Endothelial cell of umbilical vein (primary cell): ENCODE measurements around the gene SPINT1. TPM values are rescaled to one million over a fixed set of nuclear protein-coding genes. Genes with fewer than 3 reads are reported as not detected.

Experiments used
- BruUV-seq: library from RNA; stranded (reverse); fragments of 400-500 nt; replicated peaks from 2 replicates; lab custom pipeline; 2021; lab: Mats Ljungman, UMichigan
- CTCF ChIA-PET: fragments of 300-600, 350-600 bp; sonication (Branson Sonifier 250); formaldehyde crosslinking; loops from one replicate; lab custom pipeline; 2021; ENCODE audit warnings: antibody characterized with exemption, inconsistent platforms; lab: Charles Lee
- POLR2A ChIA-PET: fragments of 300-600, 350-600 bp; sonication (Branson Sonifier 250); formaldehyde crosslinking; loops from one replicate; lab custom pipeline; 2021; ENCODE audit warnings: antibody characterized with exemption, inconsistent platforms; lab: Charles Lee
- DNase-seq: peaks from one replicate; pipeline ENCODE4 v3.0.0-alpha.2; 2011; ENCODE audit warnings: low read depth, low spot score
- FAIRE-seq: peaks from 2 replicates; lab custom pipeline; 2011; peaks lifted over from hg19 to GRCh38; lab: Jason Lieb, UNC
- H2AFZ ChIP-seq: 2 replicates; pipeline ENCODE4 v1.6.0; 2012; ENCODE audit warnings: low read depth, low read length, control low read depth, inconsistent platforms
- H3K27ac ChIP-seq: 2 replicates; pipeline ENCODE4 v1.5.1; 2011; ENCODE audit warnings: low read depth, mild to moderate bottlenecking, control low read depth, low read length, moderate library complexity; ENCODE audit not compliant: insufficient read depth
- H3K27me3 ChIP-seq, 2 experiments: 2 replicates each; pipeline versions ENCODE4 v1.6.0 to v1.6.1; 2011; ENCODE audit warnings: low read length in 2 of 2, mixed read lengths in 1 of 2; ENCODE audit not compliant: control insufficient read depth in 2 of 2, insufficient read depth in 2 of 2
- H3K36me3 ChIP-seq, 2 experiments: 2 replicates in 1 of 2; 3 replicates in 1 of 2; pipeline ENCODE4 v1.5.1; 2011; ENCODE audit warnings: low read length in 2 of 2, mild to moderate bottlenecking in 1 of 2, moderate library complexity in 1 of 2; ENCODE audit not compliant: control insufficient read depth in 2 of 2, insufficient read depth in 2 of 2; ENCODE audit errors: extremely low read depth in 1 of 2
- H3K4me1 ChIP-seq: 3 replicates; pipeline ENCODE4 v1.5.1; 2011; ENCODE audit warnings: mild to moderate bottlenecking, low read length; ENCODE audit not compliant: control insufficient read depth, insufficient read depth; ENCODE audit errors: extremely low read depth
- H3K4me2 ChIP-seq: 2 replicates; pipeline ENCODE4 v1.6.1; 2011; ENCODE audit warnings: low read length, control low read depth, mixed read lengths; ENCODE audit not compliant: insufficient read depth
- H3K4me3 ChIP-seq, 3 experiments: fragments of 200-600 bp in 1 of 3; sonication (generic), shearing (Covaris generic) in 1 of 3; replicated peaks in 1 of 3; 2 replicates each; pipeline ENCODE4 v1.5.1; 2011 to 2016; ENCODE audit warnings: control low read depth in 3 of 3, low read length in 3 of 3, mild to moderate bottlenecking in 2 of 3, inconsistent platforms in 1 of 3, low read depth in 1 of 3, moderate library complexity in 1 of 3; ENCODE audit not compliant: insufficient read depth in 1 of 3
- H3K79me2 ChIP-seq: 2 replicates; pipeline ENCODE4 v1.6.0; 2012; ENCODE audit warnings: low read length, inconsistent platforms; ENCODE audit not compliant: control insufficient read depth, insufficient read depth
- H3K9ac ChIP-seq: replicated peaks from 2 replicates; pipeline ENCODE3; 2011; ENCODE audit warnings: low read length, control low read depth; ENCODE audit not compliant: insufficient read depth; ENCODE audit errors: extremely low read depth
- H3K9me1 ChIP-seq: replicated peaks from 3 replicates; pipeline ENCODE4 v1.6.0; 2011; ENCODE audit warnings: mild to moderate bottlenecking, low read length; ENCODE audit not compliant: control insufficient read depth, insufficient read depth; ENCODE audit errors: extremely low read depth
- H3K9me3 ChIP-seq: replicated peaks from 2 replicates; pipeline ENCODE4 v1.5.1; 2012; ENCODE audit warnings: low read length, inconsistent platforms; ENCODE audit not compliant: control insufficient read depth, insufficient read depth
- H4K20me1 ChIP-seq: replicated peaks from 2 replicates; pipeline ENCODE3; 2011; ENCODE audit warnings: mild to moderate bottlenecking, low read length; ENCODE audit not compliant: control insufficient read depth, insufficient read depth; ENCODE audit errors: extremely low read depth
- EZH2 ChIP-seq: IDR thresholded peaks from 2 replicates; pipeline ENCODE4 v1.6.1; 2012; ENCODE audit warnings: borderline replicate concordance, low read depth, mild to moderate bottlenecking, moderate library complexity, low read length, inconsistent platforms; ENCODE audit not compliant: severe bottlenecking
- FOS ChIP-seq: IDR thresholded peaks from 2 replicates; pipeline ENCODE4 v1.6.1; 2011; ENCODE audit warnings: mild to moderate bottlenecking, low read length, moderate library complexity, borderline replicate concordance; ENCODE audit not compliant: insufficient read depth
- GATA2 ChIP-seq: IDR thresholded peaks from 2 replicates; pipeline ENCODE4 v1.7.0; 2011; ENCODE audit warnings: low read depth, mild to moderate bottlenecking, moderate library complexity, mixed read lengths, low read length; ENCODE audit not compliant: insufficient read length, insufficient read depth
- JUN ChIP-seq: IDR thresholded peaks from 2 replicates; pipeline ENCODE4 v1.6.1; 2011; ENCODE audit warnings: borderline replicate concordance, low read depth; ENCODE audit not compliant: insufficient read length, insufficient read depth
- MYC ChIP-seq: IDR thresholded peaks from one replicate; pipeline ENCODE4 v1.6.1; 2011; ENCODE audit warnings: mild to moderate bottlenecking, low read depth, low read length
- POLR2A ChIP-seq: IDR thresholded peaks from 2 replicates; pipeline ENCODE4 v1.6.1; 2012; ENCODE audit warnings: low read depth, mild to moderate bottlenecking, control low read depth, low read length
- POLR2AphosphoS5 ChIP-seq: IDR thresholded peaks from 2 replicates; pipeline ENCODE4 v1.6.1; 2012; ENCODE audit warnings: low read depth, mild to moderate bottlenecking, control low read depth, low read length, moderate library complexity; ENCODE audit not compliant: insufficient read depth
- dilution Hi-C: fragments of 300-500 bp; cut with MboI; formaldehyde crosslinking; loops from one replicate; pipeline ENCODE4 v1.15.0; 2019; ENCODE audit warnings: low sequenced_read_pairs; ENCODE audit not compliant: extremely low pct_ligation_motif_present
- intact Hi-C: fragments of 100-400 bp; cut with micrococcal nuclease; formaldehyde crosslinking; loops from one replicate; pipeline ENCODE4 v1.10.0; 2022
- polyA plus RNA-seq, 4 experiments: library from polyadenylated mRNA; depleted of rRNA in 3 of 4; stranded (reverse) in 3 of 4; unstranded in 1 of 4; fragments of >200 nt; gene quantifications; 2 replicates each; pipeline versions ENCODE4 v1.2.1 to v1.2.3, GENCODE V29; 2011 to 2012; ENCODE audit warnings: missing spikeins in 1 of 4
- total RNA-seq: library from RNA; stranded (reverse); gene quantifications from 2 replicates; pipeline ENCODE4 v1.2.3, GENCODE V29; 2021
- TF ChIP-seq, protein P1 (sequence below): IDR thresholded peaks from 2 replicates; pipeline ENCODE4 v1.6.1; 2011; ENCODE audit not compliant: insufficient read depth, insufficient read length
- TF ChIP-seq, protein P2 (sequence below), 2 donors: IDR thresholded peaks; 1 replicate in 1 of 2; 2 replicates in 1 of 2; pipeline ENCODE4 v1.5.1; 2011; ENCODE audit warnings: low read length in 2 of 2, mild to moderate bottlenecking in 2 of 2, moderate library complexity in 2 of 2, control low read depth in 1 of 2, inconsistent platforms in 1 of 2, low read depth in 1 of 2; ENCODE audit not compliant: insufficient read depth in 1 of 2; ENCODE audit errors: extremely low read depth in 1 of 2

SPINT1 gene
- total and polyA plus RNA-seq, 2 donors (not counting 3 experiments of a cell fraction or from before 2014, with no cell fraction given): 4.1 to 4.2 TPM

DNA sequence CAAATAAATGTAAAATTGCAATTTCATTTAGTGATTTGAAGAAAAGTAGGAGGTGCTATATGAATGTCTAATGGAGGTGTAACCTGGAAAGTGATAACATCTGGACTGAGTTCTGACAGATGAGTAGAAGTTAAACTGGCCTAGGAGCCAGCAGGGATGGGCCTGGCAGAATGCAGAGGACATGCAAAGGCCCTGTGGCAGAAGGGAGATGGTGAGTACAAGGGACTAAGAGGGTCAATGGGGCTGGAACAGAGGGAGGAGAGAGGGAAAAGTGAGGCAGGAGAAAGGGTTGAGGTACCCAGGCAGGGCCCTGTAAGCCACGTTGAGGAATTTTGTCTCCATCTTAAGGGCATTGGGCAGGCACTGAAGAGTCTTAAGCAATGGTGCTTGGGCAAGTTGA, 12.0 kb upstream of the SPINT1 start:
- ChIA-PET POLR2A (no interaction called here), CTCF (interaction anchor here (1.2 kb wide), 1 partner anchor 14 kb away, joined by 4 read pairs; no protein-coding TSS in a partner anchor)
- Histone ChIP-seq H4K20me1 (no peaks in the 10 kb centered on the region), H2AFZ (no peak overlapping the region), H3K9ac (no peak overlapping the region), H3K79me2 (no peaks in the 10 kb centered on the region), H3K4me2 (no peak overlapping the region), H3K27me3 (peaks cover 0 to 5% of the 10 kb centered on the region in 2 experiments), H3K4me1 (no peaks in the 10 kb centered on the region), H3K36me3 (no peaks in the 10 kb centered on the region), H3K27ac (no peak overlapping the region), H3K4me3 (no peak overlapping the region), H3K9me1 (no peaks in the 10 kb centered on the region), H3K9me3 (no peaks in the 10 kb centered on the region)
- DNase-seq (no peak), FAIRE-seq (no peak)
- intact Hi-C loops (no loop called here), dilution Hi-C loops (no loop called here)
- no TSS peak for BruUV-seq
- TF ChIP-seq, protein P1, sequence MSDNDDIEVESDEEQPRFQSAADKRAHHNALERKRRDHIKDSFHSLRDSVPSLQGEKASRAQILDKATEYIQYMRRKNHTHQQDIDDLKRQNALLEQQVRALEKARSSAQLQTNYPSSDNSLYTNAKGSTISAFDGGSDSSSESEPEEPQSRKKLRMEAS: no peak
- no peak for TF ChIP-seq EZH2

DNA sequence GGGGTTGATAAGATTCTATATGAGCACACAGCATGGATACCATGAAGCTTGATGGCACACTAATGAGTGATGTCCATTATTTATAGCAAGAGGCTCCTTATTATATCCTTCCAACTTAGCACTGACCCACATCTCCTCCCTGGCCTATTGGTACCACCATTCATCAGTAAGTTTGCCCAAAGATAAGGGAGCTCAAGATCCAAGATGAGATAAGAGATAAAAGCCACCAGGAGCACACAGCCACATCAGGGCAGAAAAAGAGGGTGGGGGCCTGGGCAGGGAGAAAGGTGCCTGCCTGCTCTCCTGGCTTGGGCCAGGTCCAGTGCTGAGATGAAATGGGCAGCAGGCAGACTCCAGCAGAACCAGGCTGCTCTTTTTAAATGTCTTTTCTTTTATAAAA, 10.9 kb upstream of the SPINT1 start:
- Histone ChIP-seq H3K36me3 (no peaks in the 10 kb centered on the region), H3K27me3 (peaks cover 0 to 5% of the 10 kb centered on the region in 2 experiments), H3K9ac (no peak overlapping the region), H3K4me3 (no peak overlapping the region), H3K79me2 (no peaks in the 10 kb centered on the region), H3K27ac (no peak overlapping the region), H2AFZ (no peak overlapping the region), H3K9me1 (no peaks in the 10 kb centered on the region), H3K4me1 (no peaks in the 10 kb centered on the region), H4K20me1 (no peaks in the 10 kb centered on the region), H3K9me3 (no peaks in the 10 kb centered on the region), H3K4me2 (no peak overlapping the region)
- dilution Hi-C loops: no loop called here
- TF ChIP-seq FOS (no peak), MYC (no peak), GATA2 (no peak), POLR2A (no peak), JUN (no peak), POLR2AphosphoS5 (no peak), EZH2 (no peak)
- TF ChIP-seq, protein P1: no peak
- TF ChIP-seq, protein P2, sequence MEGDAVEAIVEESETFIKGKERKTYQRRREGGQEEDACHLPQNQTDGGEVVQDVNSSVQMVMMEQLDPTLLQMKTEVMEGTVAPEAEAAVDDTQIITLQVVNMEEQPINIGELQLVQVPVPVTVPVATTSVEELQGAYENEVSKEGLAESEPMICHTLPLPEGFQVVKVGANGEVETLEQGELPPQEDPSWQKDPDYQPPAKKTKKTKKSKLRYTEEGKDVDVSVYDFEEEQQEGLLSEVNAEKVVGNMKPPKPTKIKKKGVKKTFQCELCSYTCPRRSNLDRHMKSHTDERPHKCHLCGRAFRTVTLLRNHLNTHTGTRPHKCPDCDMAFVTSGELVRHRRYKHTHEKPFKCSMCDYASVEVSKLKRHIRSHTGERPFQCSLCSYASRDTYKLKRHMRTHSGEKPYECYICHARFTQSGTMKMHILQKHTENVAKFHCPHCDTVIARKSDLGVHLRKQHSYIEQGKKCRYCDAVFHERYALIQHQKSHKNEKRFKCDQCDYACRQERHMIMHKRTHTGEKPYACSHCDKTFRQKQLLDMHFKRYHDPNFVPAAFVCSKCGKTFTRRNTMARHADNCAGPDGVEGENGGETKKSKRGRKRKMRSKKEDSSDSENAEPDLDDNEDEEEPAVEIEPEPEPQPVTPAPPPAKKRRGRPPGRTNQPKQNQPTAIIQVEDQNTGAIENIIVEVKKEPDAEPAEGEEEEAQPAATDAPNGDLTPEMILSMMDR (IDR thresholded peaks at IDR 0.05; ENCODE audit: extremely low read depth in 1 of 2, insufficient read depth in 1 of 2, low read depth in 1 of 2, low read length in 2 of 2): no peak
- intact Hi-C loops: no loop called here
- no TSS peak for BruUV-seq
- ChIA-PET POLR2A (no interaction called here), CTCF (interaction anchor here (0.9 kb wide), 1 partner anchor 26 kb away, joined by 5 read pairs; no protein-coding TSS in a partner anchor)
- FAIRE-seq: no peak
- DNase-seq: no peak
